GM12891 (cell line): ENCODE data around the gene EBF3.

Experiments
- DNase-seq: peaks from one replicate; pipeline ENCODE4 v3.0.0; 2011; ENCODE audit warnings: low spot score; ENCODE audit not compliant: insufficient read length
- FAIRE-seq: peaks from 2 replicates; lab custom pipeline; 2011; peaks lifted over from hg19 to GRCh38; lab: Jason Lieb, UNC
- PAX5 ChIP-seq: IDR thresholded peaks from 2 replicates; pipeline ENCODE4 v1.6.1; 2011; ENCODE audit warnings: low read length, moderate library complexity, mild to moderate bottlenecking; ENCODE audit not compliant: insufficient read depth, severe bottlenecking
- POLR2A ChIP-seq: IDR thresholded peaks from 2 replicates; pipeline ENCODE4 v1.6.1; 2011; ENCODE audit warnings: low read depth, low read length, control low read depth
- POLR2AphosphoS5 ChIP-seq: IDR thresholded peaks from 2 replicates; pipeline ENCODE4 v1.6.1; 2011; ENCODE audit warnings: low read depth, low read length, control low read depth
- POU2F2 ChIP-seq: IDR thresholded peaks from 2 replicates; pipeline ENCODE4 v1.6.1; 2011; ENCODE audit warnings: low read depth, mild to moderate bottlenecking, control low read depth, low read length, moderate library complexity
- SPI1 ChIP-seq: IDR thresholded peaks from 2 replicates; pipeline ENCODE4 v1.6.1; 2011; ENCODE audit warnings: low read depth, low read length, control low read depth
- TAF1 ChIP-seq: IDR thresholded peaks from 2 replicates; pipeline ENCODE4 v1.6.1; 2011; ENCODE audit warnings: low read depth, low read length, control low read depth

EBF3 gene

GRCh38 chr10:129876838-129877237 lies 87.2 kb downstream of the EBF3 start:
- no peak for FAIRE-seq
- DNase-seq: no peak
- TF ChIP-seq SPI1 (no peak), POLR2AphosphoS5 (no peak), POLR2A (no peak), POU2F2 (no peak), PAX5 (no peak), TAF1 (no peak)

GRCh38 chr10:129875993-129876726 lies 87.9 kb downstream of the EBF3 start:
- FAIRE-seq: no peak
- DNase-seq: no peak
- TF ChIP-seq POLR2AphosphoS5 (no peak), POU2F2 (no peak), SPI1 (no peak), TAF1 (no peak), PAX5 (no peak), POLR2A (no peak)

GRCh38 chr10:129873351-129873750 lies 90.7 kb downstream of the EBF3 start:
- DNase-seq (no peak), FAIRE-seq (no peak)
- TF ChIP-seq POLR2AphosphoS5 (no peak), PAX5 (no peak)

- no peak for FAIRE-seq
- no peak for DNase-seq
- TF ChIP-seq POLR2A: no peak
- no peak for TF ChIP-seq POLR2AphosphoS5
- TF ChIP-seq PAX5: no peak
- TF ChIP-seq POU2F2: no peak
- TF ChIP-seq TAF1: no peak
- TF ChIP-seq SPI1: no peak
Measured at GRCh38 chr10:129871966-129872365, 92.1 kb downstream of the EBF3 start.

DNA sequence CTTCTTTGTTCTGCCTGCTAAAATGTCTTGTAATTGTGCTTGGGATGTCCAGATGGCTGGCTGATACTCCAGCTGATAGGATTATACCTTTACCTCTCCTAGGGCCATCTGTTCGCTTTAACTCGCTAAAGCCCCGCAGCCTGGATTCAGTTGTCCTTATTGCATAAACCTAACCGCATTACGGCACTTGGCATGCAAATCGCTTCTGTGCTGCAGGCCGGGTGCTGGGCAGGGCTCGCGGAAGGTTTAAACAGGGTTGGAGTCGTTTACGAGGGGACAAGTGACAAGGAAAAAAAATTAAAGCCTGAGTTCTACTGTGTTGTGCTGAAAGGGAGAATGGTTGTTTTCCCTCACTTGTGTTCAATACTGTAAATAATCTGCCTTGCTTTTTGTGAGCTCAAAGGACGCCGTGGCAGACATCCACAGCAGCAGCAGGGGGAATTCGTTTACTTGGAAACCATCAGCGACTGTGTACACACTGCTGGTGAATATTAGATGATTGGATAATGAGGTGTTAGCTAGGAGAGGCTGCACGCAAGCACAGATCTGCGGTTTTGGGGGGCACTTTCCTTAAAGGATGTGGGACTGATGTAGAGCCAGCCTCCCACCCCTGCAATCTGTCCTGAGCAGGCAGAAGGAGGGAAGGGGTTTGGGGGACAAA lies 93.0 kb downstream of the EBF3 start:
- no peak for DNase-seq
- no peak for FAIRE-seq
- TF ChIP-seq PAX5: no peak

- FAIRE-seq (no peak), DNase-seq (no peak)
- TF ChIP-seq PAX5 (no peak), POLR2A (no peak), POLR2AphosphoS5 (no peak), POU2F2 (no peak), TAF1 (no peak), SPI1 (no peak)
Measured at GRCh38 chr10:129870474-129870757, 93.7 kb downstream of the EBF3 start.

- TF ChIP-seq TAF1 (no peak), PAX5 (no peak), SPI1 (no peak), POLR2AphosphoS5 (no peak), POLR2A (no peak), POU2F2 (no peak)
- no peak for DNase-seq
- no peak for FAIRE-seq
Measured at GRCh38 chr10:129869596-129870473, 94.2 kb downstream of the EBF3 start.

DNA sequence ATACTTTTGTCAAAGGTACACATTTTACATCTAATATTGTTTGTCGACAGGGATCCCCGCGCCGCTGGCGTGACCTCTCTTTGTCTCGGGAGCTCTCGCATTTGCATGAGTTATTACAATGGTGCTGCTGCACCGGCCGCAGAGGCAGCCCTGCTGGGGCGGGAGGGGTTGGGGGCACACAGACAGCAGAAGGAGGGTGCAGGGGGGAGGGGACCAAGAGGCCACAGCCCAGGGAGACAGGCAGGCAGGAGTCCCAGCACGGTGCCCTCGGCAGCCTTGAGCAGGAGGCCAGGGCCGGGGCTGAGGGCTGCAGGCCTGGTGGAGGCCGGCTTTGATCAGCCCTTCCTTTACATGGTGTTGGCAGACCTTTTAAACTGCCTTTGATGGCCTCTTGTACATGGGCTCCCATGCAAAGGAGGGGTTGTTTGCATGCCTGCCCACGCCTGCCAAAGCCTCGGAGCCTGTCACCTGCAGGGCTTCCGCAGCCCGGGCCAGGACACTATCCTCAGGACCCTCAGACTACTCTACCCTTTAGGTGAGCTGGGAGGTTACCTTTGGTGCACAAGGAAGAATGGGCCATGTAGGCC lies 95.5 kb downstream of the EBF3 start:
- DNase-seq (no peak), FAIRE-seq (no peak)
- TF ChIP-seq POLR2AphosphoS5 (no peak), PAX5 (no peak), POLR2A (no peak), TAF1 (no peak), POU2F2 (no peak), SPI1 (no peak)

DNA sequence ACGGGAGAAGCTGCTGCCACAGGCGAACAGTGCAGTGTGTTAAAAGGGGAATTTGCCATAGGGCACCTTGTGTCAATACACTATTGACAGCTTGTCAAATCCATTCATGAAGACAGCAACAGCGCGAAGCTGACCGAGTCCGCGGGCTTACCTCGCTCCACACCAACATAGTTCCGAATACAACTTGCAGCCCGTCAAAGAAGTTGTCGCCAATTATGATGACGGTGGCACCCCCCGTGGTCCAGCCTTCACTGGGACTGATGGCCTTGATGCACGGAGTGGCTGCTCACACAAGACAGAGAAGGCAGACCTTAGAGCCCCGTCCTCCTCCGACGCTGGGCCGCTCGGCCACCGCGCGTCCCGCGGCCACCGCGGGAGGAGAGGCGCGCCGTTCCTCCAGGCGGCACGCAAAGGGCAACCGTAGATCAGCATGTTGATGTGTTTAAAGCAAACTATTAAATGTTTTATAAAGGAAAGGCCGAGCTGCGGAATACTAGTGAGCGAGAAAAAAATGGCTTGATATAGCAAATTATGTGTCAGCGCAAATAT lies 96.4 kb downstream of the EBF3 start:
- no peak for FAIRE-seq
- DNase-seq: no peak
- TF ChIP-seq POLR2A (no peak), SPI1 (no peak), PAX5 (no peak), POLR2AphosphoS5 (no peak), TAF1 (no peak), POU2F2 (no peak)
